Cardiac septum (tissue), 1 donor: Measurements from ENCODE around the gene PALLD. TPM values are rescaled to one million over a fixed set of nuclear protein-coding genes. Genes with fewer than 3 reads are reported as not detected.

ENCODE experiments used
- DNase-seq: peaks from one replicate; pipeline ENCODE4 v3.0.0-alpha.2; 2020; ENCODE audit warnings: low spot score
- intact Hi-C: fragments of 100-400 bp; cut with DNase I; formaldehyde crosslinking; loops from one replicate; pipeline ENCODE4 v1.14.0; 2022
- total RNA-seq: library from RNA; stranded (reverse); fragmentation: NEBNext Ultra II Directional; extraction: Animal tissue kit (Norgen Biotek cat#: 25700); gene quantifications from one replicate; pipeline ENCODE4 v1.2.1, GENCODE V29; 2021
- donor health status: DM: no; HTN: no; CAD: no.

The PALLD gene
- total RNA-seq, 1 donor from 2014 or later: 705 TPM

GRCh38 chr4:168633064-168633463, 136.2 kb downstream of the PALLD start:
- intact Hi-C loops: no loop called here

DNA sequence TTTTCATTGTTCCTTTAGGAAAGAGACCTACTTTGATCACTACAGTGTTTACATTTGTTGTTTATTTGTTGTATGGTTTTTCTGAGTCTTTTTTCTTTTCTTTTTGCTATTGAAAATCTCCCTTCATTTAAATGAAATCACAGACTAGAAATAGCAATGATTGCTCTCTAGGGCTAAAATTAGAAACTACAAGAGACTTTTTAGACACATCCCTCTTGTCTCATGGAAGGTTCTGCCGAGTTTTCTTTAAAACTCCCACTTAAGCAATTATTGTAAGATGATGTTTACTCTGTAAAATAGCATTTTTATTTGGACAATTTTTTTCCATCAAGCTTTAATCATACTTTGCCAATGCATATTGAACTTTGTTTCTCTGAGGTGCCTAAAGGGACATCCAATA, 136.6 kb downstream of the PALLD start:
- intact Hi-C loops: no loop called here
- no peak for DNase-seq

More at GRCh38 chr4:168633064-168633463, 136.2 kb downstream of the PALLD start:
- no peak for DNase-seq

- DNase-seq: no peak
- intact Hi-C loops: no loop called here
These were observed 137.5 kb downstream of the PALLD start for GRCh38 chr4:168634276-168634802.

- intact Hi-C loops: no loop called here
- no peak for DNase-seq
These were observed 139.2 kb downstream of the PALLD start for GRCh38 chr4:168636040-168636439.

DNA sequence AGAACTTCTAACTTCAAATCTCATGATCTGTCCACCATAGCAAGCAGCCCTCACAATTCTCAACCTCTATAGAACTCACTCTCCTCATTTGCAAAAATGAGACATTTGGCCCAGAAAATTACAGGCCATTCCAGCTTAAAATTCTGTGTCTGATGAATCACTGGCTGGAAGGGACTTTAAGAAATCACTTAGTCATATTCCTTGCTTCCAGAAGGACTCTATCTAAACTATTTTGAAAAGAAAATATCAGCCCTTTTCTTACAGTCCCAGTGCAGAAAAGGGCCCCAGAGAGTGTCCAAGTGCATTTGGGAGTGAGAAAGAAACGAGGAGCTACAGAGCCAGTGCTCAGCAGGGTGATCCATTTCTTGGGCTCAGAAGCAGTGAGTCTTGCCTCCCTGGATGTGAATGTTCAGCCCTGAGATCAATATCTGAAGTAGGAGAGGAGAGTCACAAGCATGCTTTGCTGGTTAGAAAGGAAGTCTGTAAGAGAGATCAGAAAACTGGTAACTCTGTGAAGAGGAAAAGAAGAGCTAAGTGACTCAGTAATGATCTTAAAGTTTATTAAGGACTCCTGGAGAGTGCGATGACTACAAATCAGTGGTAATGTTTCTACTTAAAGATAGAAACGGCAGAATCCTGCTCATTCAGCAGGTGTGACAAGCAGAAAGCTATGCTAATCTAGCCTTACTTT, 139.8 kb downstream of the PALLD start:
- intact Hi-C loops: no loop called here
- no peak for DNase-seq

DNA sequence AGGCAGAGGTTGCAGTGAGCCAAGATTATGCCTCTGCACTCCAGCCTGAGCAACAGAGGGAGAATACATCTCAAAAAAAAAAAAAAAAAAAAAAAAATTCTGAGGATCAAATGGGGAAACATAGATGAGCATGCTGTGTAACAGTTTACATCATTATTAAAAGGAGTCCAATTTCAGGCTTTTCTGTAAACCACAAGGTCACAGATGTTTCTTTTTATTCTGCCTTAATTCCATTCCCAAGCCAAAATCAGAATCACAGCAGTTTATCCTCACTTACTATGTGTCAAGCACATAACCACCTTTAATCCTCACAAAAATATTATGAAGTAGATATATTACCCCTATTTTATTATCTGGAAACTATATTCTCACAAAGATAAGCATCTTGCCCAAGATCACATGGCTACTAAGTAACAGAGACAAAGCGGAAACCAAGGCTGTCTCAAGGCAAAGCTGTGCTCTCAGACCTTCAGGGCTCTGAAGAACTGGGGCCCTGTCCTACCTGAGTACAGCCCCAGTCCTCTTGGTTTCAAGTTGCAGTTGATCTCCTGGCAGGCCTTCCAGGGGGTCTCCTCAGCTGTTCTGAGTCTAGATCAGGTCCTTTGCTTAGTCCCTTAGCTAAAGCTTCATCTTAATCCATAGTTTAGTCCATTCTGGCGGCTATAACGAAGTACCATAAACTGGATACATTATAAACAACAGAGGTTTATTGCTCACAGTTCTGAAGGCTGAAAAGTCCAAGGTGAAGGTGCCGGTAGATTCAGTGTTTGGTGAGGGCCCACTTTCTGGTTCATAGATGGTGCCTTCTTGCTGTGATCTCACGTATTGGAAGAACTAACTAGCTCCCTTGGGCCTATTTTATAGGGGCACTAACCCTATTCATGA, 141.3 kb downstream of the PALLD start:
- no peak for DNase-seq
- intact Hi-C loops: no loop called here

DNA sequence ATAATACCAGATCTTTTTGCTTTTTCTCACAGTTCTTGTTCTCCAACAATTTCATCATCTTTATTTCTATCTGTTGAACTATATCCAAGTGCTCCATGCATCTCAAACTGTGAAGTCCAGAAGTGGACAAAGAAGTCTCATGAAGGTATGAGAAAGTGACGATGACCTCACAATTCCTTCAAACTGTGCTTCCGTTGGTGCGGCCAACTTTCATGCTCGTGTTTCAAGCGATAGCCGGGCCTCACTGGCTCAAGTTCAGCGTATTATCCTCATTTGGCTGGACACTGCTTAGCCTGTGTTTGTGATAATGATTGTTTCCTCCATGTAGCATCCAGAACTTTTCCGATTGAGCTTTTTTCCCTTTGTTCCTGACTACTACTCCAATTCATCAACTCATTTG, 143.1 kb downstream of the PALLD start:
- DNase-seq: no peak
- intact Hi-C loops: no loop called here

DNA sequence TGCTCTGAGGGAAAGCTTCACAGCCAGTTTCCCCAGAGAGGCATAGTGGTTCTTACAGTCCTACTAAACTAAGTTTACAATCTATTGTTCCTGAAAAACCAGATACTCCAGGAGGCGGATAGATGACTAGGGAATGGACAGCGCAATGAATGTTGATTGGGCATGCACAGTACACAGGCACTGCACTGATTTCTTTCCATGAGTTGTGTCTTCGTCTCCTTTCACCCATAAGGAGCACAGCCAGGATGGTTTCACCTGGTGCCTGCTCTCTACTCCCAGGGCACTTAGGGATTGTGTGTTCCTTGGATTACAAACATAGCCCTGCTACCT, 144.9 kb downstream of the PALLD start:
- intact Hi-C loops: no loop called here
- DNase-seq: no peak

DNA sequence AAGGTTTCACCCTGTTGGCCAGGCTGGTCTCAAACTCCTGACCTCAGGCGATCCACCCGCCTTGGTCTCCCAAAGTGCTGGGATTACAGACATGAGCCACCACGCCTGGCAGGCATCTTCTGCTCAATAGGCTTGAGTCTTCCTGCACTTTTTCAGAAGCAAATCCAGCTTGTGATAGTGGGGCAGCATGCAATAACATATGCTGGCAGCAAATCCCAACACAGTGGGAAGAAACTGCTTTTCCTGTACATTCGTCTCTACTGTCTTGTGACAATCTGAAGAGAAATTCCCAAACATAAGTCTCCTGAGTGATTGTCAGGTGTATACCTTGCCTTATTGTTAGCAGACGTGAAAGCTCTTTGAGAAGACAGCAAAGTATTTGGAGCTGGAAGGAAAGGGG, 145.7 kb downstream of the PALLD start:
- intact Hi-C loops: no loop called here
- DNase-seq: no peak

DNA sequence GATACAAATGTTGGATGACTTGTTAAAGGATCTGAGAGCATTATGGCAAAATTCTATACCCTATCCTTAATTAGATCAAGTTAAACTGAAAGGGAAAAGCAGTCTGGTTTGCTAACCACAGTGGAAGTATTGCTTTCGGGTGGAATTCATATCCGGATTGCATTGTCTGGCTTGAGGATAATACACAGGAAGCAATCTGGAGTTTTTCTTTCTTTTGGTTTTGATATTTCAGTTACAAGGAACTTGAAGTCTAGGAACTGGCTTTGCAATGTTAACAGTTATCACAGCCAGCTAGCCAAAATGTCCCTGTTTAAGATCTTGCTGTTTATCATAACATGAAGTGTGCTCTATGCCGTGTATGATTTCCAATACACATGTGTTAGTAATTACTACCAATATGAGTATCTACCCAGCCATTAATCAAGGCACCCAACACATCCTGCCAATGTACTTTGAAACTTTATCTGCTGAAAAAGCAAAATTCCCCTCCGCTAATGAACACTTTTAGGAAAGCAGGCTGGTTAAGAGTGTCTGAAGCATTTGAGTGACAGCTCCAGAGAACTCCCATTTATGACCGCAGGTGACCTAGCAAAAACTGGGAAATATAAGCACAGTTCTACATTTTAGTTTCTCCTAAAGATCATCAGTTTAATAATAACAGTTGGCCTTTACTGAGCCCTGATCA, 146.4 kb downstream of the PALLD start:
- intact Hi-C loops: no loop called here
- no peak for DNase-seq

- DNase-seq: no peak
- intact Hi-C loops: no loop called here
These were observed 146.9 kb downstream of the PALLD start for GRCh38 chr4:168643796-168644159.

GRCh38 chr4:168646001-168646768, 149.3 kb downstream of the PALLD start:
- intact Hi-C loops: no loop called here
- no peak for DNase-seq

DNA sequence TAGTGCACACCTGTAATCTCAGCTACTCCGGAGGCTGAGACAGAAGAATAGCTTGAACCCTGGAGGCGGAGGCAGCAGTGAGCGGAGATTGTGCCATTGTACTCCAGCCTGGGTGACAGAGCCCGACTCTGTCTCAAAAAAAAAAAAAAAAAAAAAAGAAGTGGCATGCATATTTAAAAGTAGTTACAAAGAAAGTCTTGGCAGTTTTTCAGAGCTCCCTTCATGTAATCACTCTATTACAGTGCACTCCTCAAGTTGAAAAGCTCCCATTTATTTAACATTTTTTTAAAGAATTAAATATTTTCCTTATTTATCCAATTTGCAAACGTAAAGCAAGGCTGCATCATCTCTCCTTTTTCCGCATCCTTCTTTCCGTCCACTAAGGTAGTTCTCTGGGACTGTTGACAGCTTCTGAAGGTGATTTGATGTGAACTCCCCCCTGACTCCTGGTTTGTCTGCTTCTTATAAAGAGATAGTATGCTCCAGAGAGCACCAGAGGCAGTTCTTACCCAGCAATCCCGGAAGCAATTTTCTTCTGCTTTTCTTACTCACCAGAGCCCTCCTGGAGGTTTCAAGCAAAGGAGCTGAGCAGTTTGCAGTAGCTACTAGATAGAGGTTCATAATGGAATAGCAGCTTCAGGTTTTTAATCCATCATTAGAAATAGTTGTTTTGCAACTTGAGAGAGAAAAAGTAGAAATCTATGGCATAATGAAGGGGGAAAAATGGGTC, 151.0 kb downstream of the PALLD start:
- intact Hi-C loops: no loop called here
- DNase-seq: no peak

DNA sequence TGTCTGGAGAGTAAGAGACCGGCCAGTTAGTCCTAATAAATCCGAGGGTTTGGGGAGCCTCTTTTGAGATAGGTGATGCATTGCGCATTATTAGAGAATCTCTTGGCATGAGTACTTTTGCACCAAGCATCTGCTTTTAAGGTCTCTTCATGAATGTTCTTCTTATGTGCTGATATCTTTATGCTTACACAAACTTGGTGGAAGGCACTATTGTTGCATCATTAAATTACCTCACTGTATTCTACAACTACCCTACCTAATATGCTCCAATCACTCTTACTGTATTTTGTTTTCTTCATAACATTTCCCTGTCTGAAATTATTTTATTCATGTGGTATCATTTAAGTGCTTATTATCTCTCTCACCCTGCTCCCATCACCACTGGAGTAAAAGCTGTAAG, 151.6 kb downstream of the PALLD start:
- no peak for DNase-seq
- intact Hi-C loops: no loop called here

DNA sequence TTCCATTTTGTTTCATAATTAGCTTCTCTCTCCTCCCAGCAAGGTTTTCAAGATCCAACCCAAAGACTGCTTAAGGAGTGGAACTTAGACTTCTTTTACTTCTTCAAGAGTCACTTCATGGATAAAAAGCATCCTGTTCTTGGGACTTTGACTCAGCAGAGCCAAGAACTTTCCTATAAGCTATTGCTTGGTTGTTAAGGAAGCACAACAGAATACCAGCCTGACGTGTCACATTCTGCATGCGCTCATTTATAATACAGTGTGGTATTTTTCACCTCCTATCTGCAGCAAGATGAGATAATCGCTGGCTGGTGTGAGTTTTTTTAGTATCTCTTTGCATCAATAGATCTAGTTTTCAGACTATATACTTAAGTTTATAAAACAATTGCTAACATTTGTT, 152.1 kb downstream of the PALLD start:
- intact Hi-C loops: no loop called here
- no peak for DNase-seq

GRCh38 chr4:168651374-168651773, 154.5 kb downstream of the PALLD start:
- no peak for DNase-seq
- intact Hi-C loops: no loop called here

GRCh38 chr4:168651864-168652263, 155.0 kb downstream of the PALLD start:
- DNase-seq: no peak
- intact Hi-C loops: no loop called here

GRCh38 chr4:168652755-168653154, 155.9 kb downstream of the PALLD start:
- intact Hi-C loops: no loop called here
- DNase-seq: no peak
